Endothelial cell of umbilical vein (primary cell): ENCODE measurements around the gene STK32C.

Source experiments
- CTCF ChIP-seq, 2 donors: IDR thresholded peaks; 1 replicate in 1 of 2; 2 replicates in 1 of 2; pipeline ENCODE4 v1.5.1; 2011; ENCODE audit warnings: low read length in 2 of 2, mild to moderate bottlenecking in 2 of 2, moderate library complexity in 2 of 2, control low read depth in 1 of 2, inconsistent platforms in 1 of 2, low read depth in 1 of 2; ENCODE audit not compliant: insufficient read depth in 1 of 2; ENCODE audit errors: extremely low read depth in 1 of 2
- EZH2 ChIP-seq: IDR thresholded peaks from 2 replicates; pipeline ENCODE4 v1.6.1; 2012; ENCODE audit warnings: borderline replicate concordance, low read depth, mild to moderate bottlenecking, moderate library complexity, low read length, inconsistent platforms; ENCODE audit not compliant: severe bottlenecking
- FOS ChIP-seq: IDR thresholded peaks from 2 replicates; pipeline ENCODE4 v1.6.1; 2011; ENCODE audit warnings: mild to moderate bottlenecking, low read length, moderate library complexity, borderline replicate concordance; ENCODE audit not compliant: insufficient read depth
- MAX ChIP-seq: IDR thresholded peaks from 2 replicates; pipeline ENCODE4 v1.6.1; 2011; ENCODE audit not compliant: insufficient read depth, insufficient read length
- MYC ChIP-seq: IDR thresholded peaks from one replicate; pipeline ENCODE4 v1.6.1; 2011; ENCODE audit warnings: mild to moderate bottlenecking, low read depth, low read length
- POLR2A ChIP-seq: IDR thresholded peaks from 2 replicates; pipeline ENCODE4 v1.6.1; 2012; ENCODE audit warnings: low read depth, mild to moderate bottlenecking, control low read depth, low read length

- no peak for TF ChIP-seq EZH2
- TF ChIP-seq CTCF (IDR thresholded peaks at IDR 0.05; ENCODE audit: extremely low read depth in 1 of 2, insufficient read depth in 1 of 2, low read depth in 1 of 2, low read length in 2 of 2) = no peak
- no peak for TF ChIP-seq POLR2A
- TF ChIP-seq MYC = no peak
- TF ChIP-seq FOS = no peak
- TF ChIP-seq MAX = no peak
These were observed 142.3 kb downstream of the STK32C start for GRCh38 chr10:132165416-132165980.
